GM21825 (cell line): Measurements from ENCODE around the gene CLN5.

Experiments used
- ATAC-seq: cut with Tn5 transposase; IDR thresholded peaks from one replicate; pipeline ENCODE4 v1.9.1; 2021; ENCODE audit warnings: mild to moderate bottlenecking, moderate library complexity; ENCODE audit not compliant: unreplicated experiment

CLN5 gene

GRCh38 chr13:77016888-77017623 lies 25.2 kb downstream of the CLN5 start:
- no peak for ATAC-seq

GRCh38 chr13:77019756-77020155 lies 27.9 kb downstream of the CLN5 start:
- ATAC-seq = no peak

- ATAC-seq = no peak
Measured at GRCh38 chr13:77022341-77022740, 30.5 kb downstream of the CLN5 start.

- ATAC-seq = peak; percentile 54
Measured at GRCh38 chr13:77026255-77026860, 34.5 kb downstream of the CLN5 start.

GRCh38 chr13:77026861-77027621 lies 35.2 kb downstream of the CLN5 start, which contains the start of gene FBXL3:
Gene FBXL3, minus strand, starts transcription at chr13:77027159. Its CDS starts 5,299 bp downstream, at chr13:77021860.
- peak; percentile 66 for ATAC-seq

GRCh38 chr13:77028202-77028601 lies 36.3 kb downstream of the CLN5 start:
- no peak for ATAC-seq

GRCh38 chr13:77029436-77029835 lies 37.6 kb downstream of the CLN5 start:
- no peak for ATAC-seq

GRCh38 chr13:77031656-77032243 lies 39.9 kb downstream of the CLN5 start:
- ATAC-seq = no peak

GRCh38 chr13:77033717-77034302 lies 41.9 kb downstream of the CLN5 start:
- no peak for ATAC-seq

- no peak for ATAC-seq
Measured at GRCh38 chr13:77034881-77035280, 43.0 kb downstream of the CLN5 start.

- no peak for ATAC-seq
Measured at GRCh38 chr13:77036279-77036678, 44.4 kb downstream of the CLN5 start.

GRCh38 chr13:77038907-77039480 lies 47.1 kb downstream of the CLN5 start:
- ATAC-seq = no peak

GRCh38 chr13:77040076-77040475 lies 48.2 kb downstream of the CLN5 start:
- ATAC-seq = no peak

- no peak for ATAC-seq
Measured at GRCh38 chr13:77040835-77041234, 49.0 kb downstream of the CLN5 start.

- ATAC-seq = no peak
Measured at GRCh38 chr13:77042566-77043177, 50.8 kb downstream of the CLN5 start.

- ATAC-seq = no peak
Measured at GRCh38 chr13:77047649-77048343, 55.9 kb downstream of the CLN5 start.

GRCh38 chr13:77048681-77049080 lies 56.8 kb downstream of the CLN5 start:
- ATAC-seq = no peak

GRCh38 chr13:77053192-77053591 lies 61.3 kb downstream of the CLN5 start:
- no peak for ATAC-seq
